Measurements from ENCODE around the gene ELMO1. TPM values are rescaled to one million over a fixed set of nuclear protein-coding genes. Genes with fewer than 3 reads are reported as not detected.

ELMO1 gene
- total and polyA plus RNA-seq, 4 donors = 10.1 to 183 (median 34.4) TPM

- peak in 2 of 3 donors; percentile 8 to 9 for DNase-seq
- no peak overlapping the region for H3K4me3 ChIP-seq
- no peak overlapping the region for H3K9ac ChIP-seq (ENCODE audit: insufficient read depth in 1 of 2, low read length in 2 of 2)
- H3K27ac ChIP-seq (ENCODE audit: low read depth in 1 of 2, low read length in 1 of 2) = no peak overlapping the region
- WGBS, 2 donors = 81 to 90% methylated on average over 4 of the region's 4 CpGs
- peaks cover 0 to 2% (median 0%) of the 10 kb centered on the region in 4 donors for H3K9me3 ChIP-seq (ENCODE audit: control insufficient read depth in 4 of 4, insufficient read depth in 3 of 4, low read length in 3 of 4)
- no peak for TF ChIP-seq CTCF (IDR thresholded peaks at IDR 0.05; ENCODE audit: control extremely low read depth, extremely low read depth)
- no peak for ATAC-seq (ENCODE audit: insufficient read depth, low FRiP score)
- no peaks in the 10 kb centered on the region for H3K27me3 ChIP-seq (ENCODE audit: control insufficient read depth in 3 of 3, insufficient read depth in 3 of 3, low read length in 2 of 3)
- no peaks in the 10 kb centered on the region for H3K36me3 ChIP-seq (ENCODE audit: control insufficient read depth in 4 of 4, insufficient read depth in 4 of 4, low read length in 4 of 4)
- H3K4me1 ChIP-seq (ENCODE audit: control insufficient read depth in 5 of 5, insufficient read depth in 5 of 5, low read length in 5 of 5) = peaks cover 0 to 2% (median 0%) of the 10 kb centered on the region in 5 donors
Measured at GRCh38 chr7:36825501-36825900, 623.2 kb downstream of the ELMO1 start.

- no peak for DNase-seq
- WGBS, 2 donors = 95 to 99% methylated on average over 9 of the region's 9 CpGs
Measured at GRCh38 chr7:36823353-36823752, 625.3 kb downstream of the ELMO1 start.

GRCh38 chr7:36821617-36822016, 627.0 kb downstream of the ELMO1 start:
- no peaks in the 10 kb centered on the region for H3K4me1 ChIP-seq (ENCODE audit: control insufficient read depth in 5 of 5, insufficient read depth in 5 of 5, low read length in 5 of 5)
- DNase-seq = no peak
- ATAC-seq (ENCODE audit: insufficient read depth, low FRiP score) = no peak
- TF ChIP-seq CTCF (IDR thresholded peaks at IDR 0.05; ENCODE audit: control extremely low read depth, extremely low read depth) = no peak
- no peaks in the 10 kb centered on the region for H3K36me3 ChIP-seq (ENCODE audit: control insufficient read depth in 4 of 4, insufficient read depth in 4 of 4, low read length in 4 of 4)
- H3K9me3 ChIP-seq (ENCODE audit: control insufficient read depth in 4 of 4, insufficient read depth in 3 of 4, low read length in 3 of 4) = no peaks in the 10 kb centered on the region
- no peak overlapping the region for H3K27ac ChIP-seq (ENCODE audit: low read depth in 1 of 2, low read length in 1 of 2)
- no peak overlapping the region for H3K9ac ChIP-seq (ENCODE audit: insufficient read depth in 1 of 2, low read length in 2 of 2)
- no peak overlapping the region for H3K4me3 ChIP-seq
- no peaks in the 10 kb centered on the region for H3K27me3 ChIP-seq (ENCODE audit: control insufficient read depth in 3 of 3, insufficient read depth in 3 of 3, low read length in 2 of 3)

More at GRCh38 chr7:36823353-36823752, 625.3 kb downstream of the ELMO1 start:
- Histone ChIP-seq H3K4me1 (ENCODE audit: control insufficient read depth in 5 of 5, insufficient read depth in 5 of 5, low read length in 5 of 5) (peaks cover 0 to 2% (median 0%) of the 10 kb centered on the region in 5 donors), H3K4me3 (no peak overlapping the region), H3K27ac (ENCODE audit: low read depth in 1 of 2, low read length in 1 of 2) (no peak overlapping the region), H3K9me3 (ENCODE audit: control insufficient read depth in 4 of 4, insufficient read depth in 3 of 4, low read length in 3 of 4) (no peaks in the 10 kb centered on the region), H3K36me3 (ENCODE audit: control insufficient read depth in 4 of 4, insufficient read depth in 4 of 4, low read length in 4 of 4) (no peaks in the 10 kb centered on the region), H3K9ac (ENCODE audit: insufficient read depth in 1 of 2, low read length in 2 of 2) (no peak overlapping the region), H3K27me3 (ENCODE audit: control insufficient read depth in 3 of 3, insufficient read depth in 3 of 3, low read length in 2 of 3) (no peaks in the 10 kb centered on the region)
- no peak for ATAC-seq (ENCODE audit: insufficient read depth, low FRiP score)
- TF ChIP-seq CTCF (IDR thresholded peaks at IDR 0.05; ENCODE audit: control extremely low read depth, extremely low read depth) = no peak

GRCh38 chr7:36820527-36821170, 628.0 kb downstream of the ELMO1 start:
- H3K4me3 ChIP-seq = no peak overlapping the region
- DNase-seq (peak in 1 of 3 donors; percentile 21), ATAC-seq (ENCODE audit: insufficient read depth, low FRiP score) (no peak)
- H3K9ac ChIP-seq (ENCODE audit: insufficient read depth in 1 of 2, low read length in 2 of 2) = no peak overlapping the region
- no peaks in the 10 kb centered on the region for H3K9me3 ChIP-seq (ENCODE audit: control insufficient read depth in 4 of 4, insufficient read depth in 3 of 4, low read length in 3 of 4)
- no peaks in the 10 kb centered on the region for H3K27me3 ChIP-seq (ENCODE audit: control insufficient read depth in 3 of 3, insufficient read depth in 3 of 3, low read length in 2 of 3)
- no peak for TF ChIP-seq CTCF (IDR thresholded peaks at IDR 0.05; ENCODE audit: control extremely low read depth, extremely low read depth)
- no peak overlapping the region for H3K27ac ChIP-seq (ENCODE audit: low read depth in 1 of 2, low read length in 1 of 2)
- no peaks in the 10 kb centered on the region for H3K36me3 ChIP-seq (ENCODE audit: control insufficient read depth in 4 of 4, insufficient read depth in 4 of 4, low read length in 4 of 4)
- H3K4me1 ChIP-seq (ENCODE audit: control insufficient read depth in 5 of 5, insufficient read depth in 5 of 5, low read length in 5 of 5) = no peaks in the 10 kb centered on the region

All from lung (tissue), 12 donors.